PFSK-1 (cell line): ENCODE results near the gene MTHFSD.

ENCODE experiments used
- FOXP2 ChIP-seq: optimal IDR thresholded peaks from 2 replicates; pipeline ENCODE3; 2011; ENCODE audit warnings: borderline replicate concordance, control low read depth, inconsistent platforms; ENCODE audit not compliant: insufficient read depth; ENCODE audit errors: extremely low read length, extremely low read depth
- POLR2AphosphoS5 ChIP-seq: IDR thresholded peaks from 2 replicates; pipeline ENCODE4 v1.6.1; 2012; ENCODE audit warnings: low read depth, mild to moderate bottlenecking, control low read depth, low read length, moderate library complexity
- REST ChIP-seq, 2 experiments: IDR thresholded peaks; 2 replicates each; pipeline versions ENCODE4 v1.6.1 to v1.8.0; 2011 to 2012; ENCODE audit warnings: low read depth in 2 of 2, low read length in 2 of 2, control low read depth in 1 of 2, inconsistent platforms in 1 of 2, mild to moderate bottlenecking in 1 of 2, moderate library complexity in 1 of 2; ENCODE audit not compliant: insufficient read depth in 1 of 2
- SIN3A ChIP-seq: IDR thresholded peaks from 2 replicates; pipeline ENCODE4 v1.6.1; 2012; ENCODE audit warnings: mild to moderate bottlenecking, low read length, moderate library complexity, borderline replicate concordance; ENCODE audit not compliant: insufficient read depth
- TAF1 ChIP-seq: IDR thresholded peaks from 2 replicates; pipeline ENCODE4 v1.6.1; 2012; ENCODE audit warnings: low read length, control low read depth, borderline replicate concordance; ENCODE audit not compliant: insufficient read depth

- TF ChIP-seq POLR2AphosphoS5: no peak
- TF ChIP-seq TAF1: no peak; the same call in 1 of the 2 replicates
- no peak for TF ChIP-seq REST (IDR thresholded peaks at IDR 0.05; ENCODE audit: insufficient read depth in 1 of 2, low read depth in 2 of 2, low read length in 2 of 2)
- TF ChIP-seq FOXP2: no peak
- no peak for TF ChIP-seq SIN3A
Measured at GRCh38 chr16:86578061-86578599, 23.1 kb upstream of the MTHFSD start, which contains the start of gene FOXL1.
